Fibroblast of lung (primary cell): ENCODE measurements around the gene MAGI2. TPM values are rescaled to one million over a fixed set of nuclear protein-coding genes. Genes with fewer than 3 reads are reported as not detected.

Source experiments
- DNase-seq, 2 donors: peaks; one replicate each; pipeline versions ENCODE4 v3.0.0 to v3.0.0-alpha.2; 2010; ENCODE audit warnings: low read depth in 2 of 2
- H2AFZ ChIP-seq: 2 replicates; pipeline ENCODE4 v1.5.1; 2012; ENCODE audit warnings: low read length, control low read depth, inconsistent platforms
- H3K27ac ChIP-seq: 2 replicates; pipeline ENCODE4 v1.5.1; 2011; ENCODE audit warnings: low read length, control low read depth; ENCODE audit not compliant: insufficient read depth
- H3K27me3 ChIP-seq: 2 replicates; pipeline ENCODE4 v1.5.1; 2011; ENCODE audit warnings: mild to moderate bottlenecking, low read length; ENCODE audit not compliant: control insufficient read depth, insufficient read depth
- H3K36me3 ChIP-seq: 2 replicates; pipeline ENCODE4 v1.5.1; 2011; ENCODE audit warnings: low read length; ENCODE audit not compliant: control insufficient read depth, insufficient read depth
- H3K4me1 ChIP-seq: 2 replicates; pipeline ENCODE4 v1.5.1; 2011; ENCODE audit warnings: low read length; ENCODE audit not compliant: control insufficient read depth, insufficient read depth; ENCODE audit errors: extremely low read depth
- H3K4me2 ChIP-seq: 2 replicates; pipeline ENCODE4 v1.5.1; 2011; ENCODE audit warnings: low read length, control low read depth; ENCODE audit not compliant: insufficient read depth; ENCODE audit errors: extremely low read depth
- H3K4me3 ChIP-seq, 4 experiments: fragments of 200-600 bp in 1 of 4; sonication (generic) in 1 of 4; replicated peaks in 1 of 4; 2 replicates each; pipeline ENCODE4 v1.5.1; 2011 to 2016; ENCODE audit warnings: low read length in 4 of 4, low read depth in 3 of 4, mild to moderate bottlenecking in 3 of 4, control low read depth in 2 of 4, inconsistent platforms in 1 of 4, mixed read lengths in 1 of 4; ENCODE audit not compliant: insufficient read depth in 1 of 4; ENCODE audit errors: control extremely low read depth in 1 of 4
- H3K79me2 ChIP-seq: 2 replicates; pipeline ENCODE4 v1.5.1; 2012; ENCODE audit warnings: mild to moderate bottlenecking, low read length, inconsistent platforms; ENCODE audit not compliant: control insufficient read depth, insufficient read depth
- H3K9ac ChIP-seq: 2 replicates; pipeline ENCODE4 v1.5.1; 2011; ENCODE audit warnings: mild to moderate bottlenecking, low read length, control low read depth; ENCODE audit not compliant: insufficient read depth
- H3K9me3 ChIP-seq: 2 replicates; pipeline ENCODE4 v1.5.1; 2012; ENCODE audit warnings: low read depth, low read length; ENCODE audit not compliant: control insufficient read depth, insufficient read depth
- H4K20me1 ChIP-seq: 2 replicates; pipeline ENCODE4 v1.5.1; 2011; ENCODE audit warnings: low read length; ENCODE audit not compliant: control insufficient read depth, insufficient read depth; ENCODE audit errors: extremely low read depth
- EZH2 ChIP-seq: IDR thresholded peaks from 2 replicates; pipeline ENCODE4 v1.5.1; 2012; ENCODE audit warnings: low read length, control low read depth, mild to moderate bottlenecking; ENCODE audit errors: missing control alignments
- polyA plus RNA-seq, 2 donors: library from polyadenylated mRNA; depleted of rRNA in 1 of 2; stranded (reverse) in 1 of 2; unstranded in 1 of 2; fragments of >200 nt; gene quantifications; 2 replicates each; pipeline ENCODE4 v1.2.1, GENCODE V29; 2011 to 2012; ENCODE audit warnings: missing spikeins in 1 of 2
- total RNA-seq: library from RNA; depleted of rRNA; stranded (reverse); fragments of >200 nt; gene quantifications from 2 replicates; pipeline ENCODE4 v1.2.1, GENCODE V29; 2014
- TF ChIP-seq, protein P1 (sequence below), 2 donors: IDR thresholded peaks in 1 of 2; conservative IDR thresholded peaks in 1 of 2; 1 replicate in 1 of 2; 2 replicates in 1 of 2; pipeline ENCODE4 v1.5.1; 2011 to 2012; ENCODE audit warnings: low read length in 2 of 2, control low read depth in 1 of 2, inconsistent platforms in 1 of 2, low read depth in 1 of 2, mild to moderate bottlenecking in 1 of 2

Gene MAGI2
- total and polyA plus RNA-seq, 2 donors (not counting 1 experiment from before 2014, with no cell fraction given) = 1.8 to 17.0 TPM

DNA sequence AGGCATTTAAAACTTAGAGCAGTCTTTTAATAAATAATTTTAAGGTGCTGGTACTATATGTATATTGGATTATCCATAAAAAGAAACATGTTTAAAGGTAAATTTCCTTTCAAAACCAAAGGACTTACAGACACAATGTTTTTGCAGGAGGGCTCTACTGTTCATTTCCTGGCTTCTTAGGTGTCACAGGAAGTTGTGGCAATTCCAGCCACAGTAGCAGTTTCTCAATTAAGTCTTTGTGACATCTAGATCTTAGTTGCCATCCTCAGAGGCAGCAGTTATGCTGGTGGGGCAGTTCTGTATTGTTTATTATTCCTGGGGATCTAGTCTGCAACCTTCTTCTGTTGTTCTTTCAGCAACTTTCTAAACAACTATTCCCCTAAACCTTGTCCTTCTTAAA lies 460.1 kb downstream of the MAGI2 start:
- Histone ChIP-seq H3K4me2 (no peak overlapping the region), H4K20me1 (no peaks in the 10 kb centered on the region), H2AFZ (no peak overlapping the region), H3K27me3 (no peaks in the 10 kb centered on the region), H3K79me2 (no peaks in the 10 kb centered on the region), H3K4me1 (no peaks in the 10 kb centered on the region), H3K27ac (no peak overlapping the region), H3K36me3 (no peaks in the 10 kb centered on the region), H3K9me3 (no peaks in the 10 kb centered on the region), H3K9ac (no peak overlapping the region), H3K4me3 (no peak overlapping the region)
- DNase-seq = no peak
- no peak for TF ChIP-seq EZH2
- TF ChIP-seq, protein P1, sequence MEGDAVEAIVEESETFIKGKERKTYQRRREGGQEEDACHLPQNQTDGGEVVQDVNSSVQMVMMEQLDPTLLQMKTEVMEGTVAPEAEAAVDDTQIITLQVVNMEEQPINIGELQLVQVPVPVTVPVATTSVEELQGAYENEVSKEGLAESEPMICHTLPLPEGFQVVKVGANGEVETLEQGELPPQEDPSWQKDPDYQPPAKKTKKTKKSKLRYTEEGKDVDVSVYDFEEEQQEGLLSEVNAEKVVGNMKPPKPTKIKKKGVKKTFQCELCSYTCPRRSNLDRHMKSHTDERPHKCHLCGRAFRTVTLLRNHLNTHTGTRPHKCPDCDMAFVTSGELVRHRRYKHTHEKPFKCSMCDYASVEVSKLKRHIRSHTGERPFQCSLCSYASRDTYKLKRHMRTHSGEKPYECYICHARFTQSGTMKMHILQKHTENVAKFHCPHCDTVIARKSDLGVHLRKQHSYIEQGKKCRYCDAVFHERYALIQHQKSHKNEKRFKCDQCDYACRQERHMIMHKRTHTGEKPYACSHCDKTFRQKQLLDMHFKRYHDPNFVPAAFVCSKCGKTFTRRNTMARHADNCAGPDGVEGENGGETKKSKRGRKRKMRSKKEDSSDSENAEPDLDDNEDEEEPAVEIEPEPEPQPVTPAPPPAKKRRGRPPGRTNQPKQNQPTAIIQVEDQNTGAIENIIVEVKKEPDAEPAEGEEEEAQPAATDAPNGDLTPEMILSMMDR (conservative IDR thresholded peaks at IDR 0.05 in 1 of 2, IDR thresholded peaks at IDR 0.05 in 1 of 2; ENCODE audit: low read depth in 1 of 2, low read length in 2 of 2) = no peak

DNA sequence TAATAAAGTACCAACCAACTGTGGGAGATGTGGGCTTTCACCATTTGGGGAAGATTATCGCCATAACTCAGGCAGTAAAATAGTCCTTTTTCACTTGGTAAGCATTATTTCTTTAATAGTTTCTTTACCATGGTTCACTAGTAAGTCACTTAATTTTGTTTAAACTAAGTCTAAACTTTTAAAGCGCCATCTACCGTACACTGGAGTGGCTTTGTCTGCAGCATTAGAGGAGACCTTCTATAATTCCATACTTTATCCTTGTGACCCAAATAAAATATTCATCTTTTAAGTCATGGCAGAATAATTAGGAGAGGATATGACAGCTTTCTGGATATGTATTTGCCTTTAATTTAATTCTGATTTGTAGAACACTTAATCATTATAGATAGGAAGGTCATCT lies 468.0 kb downstream of the MAGI2 start:
- Histone ChIP-seq H3K4me2 (no peak overlapping the region), H3K4me3 (no peak overlapping the region), H3K79me2 (no peaks in the 10 kb centered on the region), H3K9me3 (no peaks in the 10 kb centered on the region), H4K20me1 (no peaks in the 10 kb centered on the region), H3K27me3 (no peaks in the 10 kb centered on the region), H2AFZ (no peak overlapping the region), H3K36me3 (no peaks in the 10 kb centered on the region), H3K9ac (no peak overlapping the region), H3K27ac (no peak overlapping the region), H3K4me1 (no peaks in the 10 kb centered on the region)
- TF ChIP-seq, protein P1 (conservative IDR thresholded peaks at IDR 0.05 in 1 of 2, IDR thresholded peaks at IDR 0.05 in 1 of 2; ENCODE audit: low read depth in 1 of 2, low read length in 2 of 2) = peak in 1 of 2 donors; percentile 12
- no peak for TF ChIP-seq EZH2
- peak in 1 of 2 donors; percentile 14 for DNase-seq

DNA sequence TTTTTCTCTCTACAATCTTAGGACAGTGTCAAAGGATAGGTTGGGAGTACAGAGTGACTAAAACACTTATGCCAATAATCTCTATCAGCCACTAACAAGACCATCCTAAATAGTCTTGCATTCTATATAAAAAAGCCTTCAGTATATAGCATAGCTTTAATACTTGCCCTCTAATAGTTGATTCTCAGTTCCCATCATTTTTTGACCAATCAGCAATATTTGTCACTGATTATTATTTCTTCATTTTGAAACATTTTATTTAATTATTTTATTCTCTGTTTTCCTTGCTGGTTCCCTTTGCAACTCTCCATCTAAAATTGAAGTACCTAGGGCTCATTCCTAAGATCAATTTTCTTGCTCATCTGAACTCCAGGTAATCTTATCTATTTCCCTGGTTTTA lies 470.0 kb downstream of the MAGI2 start:
- TF ChIP-seq, protein P1 (conservative IDR thresholded peaks at IDR 0.05 in 1 of 2, IDR thresholded peaks at IDR 0.05 in 1 of 2; ENCODE audit: low read depth in 1 of 2, low read length in 2 of 2) = no peak
- no peak for TF ChIP-seq EZH2
- no peak overlapping the region for H3K27ac ChIP-seq
- no peak for DNase-seq
- H3K27me3 ChIP-seq = no peaks in the 10 kb centered on the region
- no peaks in the 10 kb centered on the region for H4K20me1 ChIP-seq
- H3K9ac ChIP-seq = no peak overlapping the region
- H3K36me3 ChIP-seq = no peaks in the 10 kb centered on the region
- H3K79me2 ChIP-seq = no peaks in the 10 kb centered on the region
- no peak overlapping the region for H3K4me2 ChIP-seq
- no peaks in the 10 kb centered on the region for H3K9me3 ChIP-seq
- H2AFZ ChIP-seq = no peak overlapping the region
- no peaks in the 10 kb centered on the region for H3K4me1 ChIP-seq
- no peak overlapping the region for H3K4me3 ChIP-seq
